Karpas-422 (cell line): Measurements from ENCODE around the gene LRRC23. TPM values are rescaled to one million over a fixed set of nuclear protein-coding genes. Genes with fewer than 3 reads are reported as not detected.

Experiments used
- DNase-seq: peaks from one replicate; pipeline ENCODE4 v3.0.0-alpha.2; 2015
- H2AFZ ChIP-seq: fragments of 200-600 bp; sonication (generic); 2 replicates; pipeline ENCODE4 v1.6.1; 2014; ENCODE audit warnings: antibody characterized with exemption, low read length, mixed read lengths
- H3K27ac ChIP-seq: fragments of 200-600 bp; sonication (generic); 2 replicates; pipeline ENCODE4 v1.5.1; 2014; ENCODE audit warnings: mild to moderate bottlenecking, low read length, moderate library complexity
- H3K27me3 ChIP-seq: fragments of 200-600 bp; sonication (generic); 2 replicates; pipeline ENCODE4 v1.6.1; 2014; ENCODE audit warnings: low read length, mixed read lengths
- H3K36me3 ChIP-seq: fragments of 200-600 bp; sonication (generic); 2 replicates; pipeline ENCODE4 v1.6.1; 2014; ENCODE audit warnings: low read length, mixed read lengths; ENCODE audit not compliant: insufficient read depth
- H3K4me1 ChIP-seq: fragments of 200-600 bp; sonication (generic); 2 replicates; pipeline ENCODE4 v1.6.1; 2014; ENCODE audit warnings: mild to moderate bottlenecking, low read length, mixed read lengths
- H3K4me2 ChIP-seq: fragments of 200-600 bp; sonication (generic); 2 replicates; pipeline ENCODE4 v1.6.1; 2014; ENCODE audit warnings: low read length, low read depth, mild to moderate bottlenecking; ENCODE audit not compliant: poor library complexity, severe bottlenecking
- H3K4me3 ChIP-seq: fragments of 200-600 bp; sonication (generic); 2 replicates; pipeline ENCODE4 v1.5.1; 2014; ENCODE audit warnings: mild to moderate bottlenecking, antibody characterized with exemption, low read length, mixed read lengths
- H3K79me2 ChIP-seq: fragments of 200-600 bp; sonication (generic); 2 replicates; pipeline ENCODE4 v1.6.1; 2014; ENCODE audit warnings: mild to moderate bottlenecking, low read length, mixed read lengths
- H3K9ac ChIP-seq: fragments of 200-600 bp; sonication (generic); 2 replicates; pipeline ENCODE4 v1.6.0; 2014; ENCODE audit warnings: low read length
- H3K9me2 ChIP-seq: fragments of 200-600 bp; sonication (generic), shearing (Covaris generic); replicated peaks from 2 replicates; pipeline ENCODE4 v1.6.0; 2014; ENCODE audit warnings: mild to moderate bottlenecking, low read length, moderate library complexity; ENCODE audit not compliant: insufficient read depth
- H3K9me3 ChIP-seq: fragments of 300-700, 200-600 bp; sonication (generic); 2 replicates; pipeline ENCODE4 v1.6.1; 2014; ENCODE audit warnings: low read length, mixed read lengths
- H4K20me1 ChIP-seq: fragments of 200-600 bp; sonication (generic); 2 replicates; pipeline ENCODE4 v1.6.1; 2014; ENCODE audit warnings: mild to moderate bottlenecking, antibody characterized with exemption, low read length, low read depth; ENCODE audit not compliant: insufficient read depth
- total RNA-seq: library from RNA; depleted of rRNA; stranded (reverse); fragments of >200 nt; shearing (Covaris generic); gene quantifications from 2 replicates; pipeline ENCODE4 v1.2.3, GENCODE V29; 2014; ENCODE audit warnings: low replicate concordance

LRRC23 gene
- total RNA-seq, 1 experiment from 2014 or later, result 9.7 TPM

DNA sequence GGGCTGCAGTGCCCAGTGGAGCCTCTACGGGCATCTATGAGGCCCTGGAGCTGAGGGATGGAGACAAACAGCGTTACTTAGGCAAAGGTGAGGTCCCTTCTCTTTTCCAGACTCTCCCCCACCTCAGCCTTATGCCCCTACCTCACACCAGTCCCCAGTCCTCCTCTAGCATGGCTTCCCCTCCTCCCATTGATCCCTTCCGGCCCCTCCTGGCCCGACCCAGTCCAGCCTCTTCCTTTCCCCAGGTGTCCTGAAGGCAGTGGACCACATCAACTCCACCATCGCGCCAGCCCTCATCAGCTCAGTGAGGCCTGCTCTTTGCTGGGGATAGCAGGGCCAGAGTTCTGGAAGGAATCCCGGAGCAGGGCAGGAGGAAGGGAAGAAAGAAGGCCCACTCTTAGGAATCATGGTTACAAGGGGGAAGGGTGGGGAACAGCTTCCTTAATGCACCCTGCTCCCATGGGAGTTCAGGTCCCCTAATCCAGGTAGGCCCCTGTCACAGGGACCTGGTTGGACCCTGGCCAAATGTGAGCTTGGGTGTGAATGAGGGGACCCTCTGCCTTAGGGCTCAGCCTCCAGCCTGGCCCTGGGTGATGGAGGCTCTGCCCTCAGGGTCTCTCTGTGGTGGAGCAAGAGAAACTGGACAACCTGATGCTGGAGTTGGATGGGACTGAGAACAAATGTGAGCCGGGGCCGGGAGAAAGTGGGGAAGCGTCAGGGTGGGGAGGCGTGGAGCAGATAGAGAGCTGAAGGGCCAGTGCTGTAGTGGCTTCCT, 12.0 kb downstream of the LRRC23 start:
- Histone ChIP-seq H3K27ac (no peak overlapping the region), H3K4me2 (no peak overlapping the region)
- peak; percentile 33 for DNase-seq

DNA sequence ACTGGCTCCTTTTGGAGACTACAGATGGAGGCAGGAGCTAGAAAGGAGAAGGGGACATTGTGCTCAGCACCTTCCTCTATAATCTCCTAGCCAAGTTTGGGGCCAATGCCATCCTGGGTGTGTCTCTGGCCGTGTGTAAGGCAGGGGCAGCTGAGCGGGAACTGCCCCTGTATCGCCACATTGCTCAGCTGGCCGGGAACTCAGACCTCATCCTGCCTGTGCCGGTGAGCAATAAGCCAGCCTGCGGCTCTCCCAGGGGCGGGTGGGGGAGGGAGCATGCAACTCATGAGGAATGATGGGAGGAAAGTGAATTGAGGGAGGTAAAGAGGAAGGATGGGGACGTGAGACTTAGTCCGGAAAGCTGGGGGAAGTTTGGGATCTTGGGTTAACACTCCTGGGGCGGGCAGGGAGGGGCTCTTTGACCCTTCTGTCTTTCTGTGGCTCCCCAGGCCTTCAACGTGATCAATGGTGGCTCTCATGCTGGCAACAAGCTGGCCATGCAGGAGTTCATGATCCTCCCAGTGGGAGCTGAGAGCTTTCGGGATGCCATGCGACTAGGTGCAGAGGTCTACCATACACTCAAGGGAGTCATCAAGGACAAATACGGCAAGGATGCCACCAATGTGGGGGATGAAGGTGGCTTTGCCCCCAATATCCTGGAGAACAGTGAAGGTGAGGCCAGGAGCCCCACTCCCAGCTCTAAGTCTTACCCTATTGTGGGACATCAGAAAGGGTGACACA, 13.0 kb downstream of the LRRC23 start:
- H3K4me1 ChIP-seq, result peaks cover 43% of the 10 kb centered on the region
- no peak overlapping the region for H2AFZ ChIP-seq
- H3K4me2 ChIP-seq, result no peak overlapping the region
- 0 out of 2 replicates have a peak, but pooled peaks cover 5% of the 10 kb centered on the region for H3K79me2 ChIP-seq
- DNase-seq, result peak; percentile 32
- H3K27ac ChIP-seq, result no peak overlapping the region
- no peak overlapping the region for H3K4me3 ChIP-seq
- no peaks in the 10 kb centered on the region for H4K20me1 ChIP-seq
- no peaks in the 10 kb centered on the region; the same call in 1 of the 2 replicates for H3K36me3 ChIP-seq
- no peaks in the 10 kb centered on the region for H3K9me3 ChIP-seq
- no peaks in the 10 kb centered on the region for H3K9me2 ChIP-seq
- H3K9ac ChIP-seq, result no peak overlapping the region
- H3K27me3 ChIP-seq, result no peaks in the 10 kb centered on the region

More for the DNA sequence above, 12.0 kb downstream of the LRRC23 start:
- Histone ChIP-seq H3K27me3 (no peaks in the 10 kb centered on the region), H3K4me1 (peaks cover 33% of the 10 kb centered on the region), H3K4me3 (no peak overlapping the region), H3K36me3 (no peaks in the 10 kb centered on the region; the same call in 1 of the 2 replicates), H2AFZ (no peak overlapping the region), H3K9me2 (no peaks in the 10 kb centered on the region), H3K9me3 (no peaks in the 10 kb centered on the region), H3K79me2 (0 out of 2 replicates have a peak, but pooled peaks cover 5% of the 10 kb centered on the region), H4K20me1 (no peaks in the 10 kb centered on the region), H3K9ac (no peak overlapping the region)

DNA sequence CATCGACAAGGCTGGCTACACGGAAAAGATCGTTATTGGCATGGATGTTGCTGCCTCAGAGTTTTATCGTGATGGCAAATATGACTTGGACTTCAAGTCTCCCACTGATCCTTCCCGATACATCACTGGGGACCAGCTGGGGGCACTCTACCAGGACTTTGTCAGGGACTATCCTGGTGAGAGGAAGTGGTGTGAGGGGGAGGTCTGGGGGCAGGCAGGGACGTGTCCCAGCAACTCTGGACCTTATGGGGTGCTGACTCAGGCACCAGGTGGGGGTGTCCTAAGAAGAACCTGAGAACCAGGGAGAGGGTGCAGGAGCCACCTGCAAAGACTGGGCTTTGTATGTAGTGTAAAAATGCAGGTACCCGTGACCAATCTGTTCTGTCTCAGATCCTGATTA, 15.0 kb downstream of the LRRC23 start:
- Histone ChIP-seq H3K9ac (no peak overlapping the region), H3K4me2 (no peak overlapping the region), H3K4me1 (peaks cover 54% of the 10 kb centered on the region), H3K79me2 (0 out of 2 replicates have a peak, but pooled peaks cover 5% of the 10 kb centered on the region), H2AFZ (no peak overlapping the region), H3K4me3 (no peak overlapping the region), H4K20me1 (no peaks in the 10 kb centered on the region), H3K36me3 (no peaks in the 10 kb centered on the region; the same call in 1 of the 2 replicates), H3K27ac (no peak overlapping the region), H3K9me3 (no peaks in the 10 kb centered on the region), H3K9me2 (no peaks in the 10 kb centered on the region), H3K27me3 (no peaks in the 10 kb centered on the region)
- peak; percentile 41 for DNase-seq

DNA sequence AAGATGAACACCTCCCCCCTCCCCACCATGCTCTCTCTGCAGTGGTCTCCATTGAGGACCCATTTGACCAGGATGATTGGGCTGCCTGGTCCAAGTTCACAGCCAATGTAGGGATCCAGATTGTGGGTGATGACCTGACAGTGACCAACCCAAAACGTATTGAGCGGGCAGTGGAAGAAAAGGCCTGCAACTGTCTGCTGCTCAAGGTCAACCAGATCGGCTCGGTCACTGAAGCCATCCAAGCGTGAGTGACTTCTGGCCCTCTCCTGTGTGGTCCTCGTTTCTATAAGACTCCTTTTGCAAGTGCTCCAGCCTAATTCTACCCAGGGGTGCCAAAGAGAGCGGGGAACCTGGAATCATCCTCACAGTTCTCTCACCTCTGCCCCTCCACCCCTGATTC, 16.9 kb downstream of the LRRC23 start:
- H3K36me3 ChIP-seq, result no peaks in the 10 kb centered on the region; the same call in 1 of the 2 replicates
- no peaks in the 10 kb centered on the region for H3K9me3 ChIP-seq
- peaks cover 59% of the 10 kb centered on the region for H3K4me1 ChIP-seq
- no peaks in the 10 kb centered on the region for H3K27me3 ChIP-seq
- no peaks in the 10 kb centered on the region for H3K9me2 ChIP-seq
- peak overlapping the region; percentile 81; the same call in 1 of the 2 replicates for H3K27ac ChIP-seq
- DNase-seq, result no peak
- H3K4me2 ChIP-seq, result peak overlapping the region; percentile 65
- no peaks in the 10 kb centered on the region for H4K20me1 ChIP-seq
- no peak overlapping the region for H3K4me3 ChIP-seq
- no peaks in the 10 kb centered on the region for H3K79me2 ChIP-seq
- H2AFZ ChIP-seq, result no peak overlapping the region
- H3K9ac ChIP-seq, result no peak overlapping the region

DNA sequence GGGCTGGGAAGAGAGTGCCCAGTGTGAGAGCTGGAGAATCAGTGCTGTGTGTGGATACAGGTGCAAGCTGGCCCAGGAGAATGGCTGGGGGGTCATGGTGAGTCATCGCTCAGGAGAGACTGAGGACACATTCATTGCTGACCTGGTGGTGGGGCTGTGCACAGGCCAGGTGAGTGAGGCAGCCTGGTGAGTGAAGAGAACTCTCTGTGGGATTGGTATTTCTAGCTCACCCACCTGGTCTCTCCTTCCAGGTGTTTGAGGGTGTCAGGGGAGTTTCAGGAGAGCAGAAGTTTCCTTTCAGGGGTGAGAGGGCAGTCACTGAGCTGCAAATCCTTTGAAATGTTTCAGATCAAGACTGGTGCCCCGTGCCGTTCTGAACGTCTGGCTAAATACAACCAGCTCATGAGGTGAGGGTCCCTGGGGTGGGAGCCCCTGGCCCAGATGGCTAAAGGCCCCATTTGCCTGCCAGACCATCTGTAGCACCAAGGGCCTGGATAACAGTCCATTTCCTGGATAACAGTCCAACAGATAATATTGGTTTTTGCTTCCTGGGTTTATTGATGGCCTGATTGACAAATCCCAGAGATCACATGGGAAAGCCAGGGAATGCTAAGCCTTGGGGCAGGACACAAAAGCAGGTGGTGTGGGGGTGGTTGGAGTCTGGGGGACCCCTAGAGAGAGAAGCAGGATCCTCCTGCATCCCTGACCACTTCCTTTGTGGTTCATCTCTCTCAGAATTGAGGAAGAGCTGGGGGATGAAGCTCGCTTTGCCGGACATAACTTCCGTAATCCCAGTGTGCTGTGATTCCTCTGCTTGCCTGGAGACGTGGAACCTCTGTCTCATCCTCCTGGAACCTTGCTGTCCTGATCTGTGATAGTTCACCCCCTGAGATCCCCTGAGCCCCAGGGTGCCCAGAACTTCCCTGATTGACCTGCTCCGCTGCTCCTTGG, 17.6 kb downstream of the LRRC23 start:
- peak overlapping the region; percentile 65 for H3K4me2 ChIP-seq
- DNase-seq, result peak; percentile 80
- H4K20me1 ChIP-seq, result no peaks in the 10 kb centered on the region
- peaks cover 64% of the 10 kb centered on the region for H3K4me1 ChIP-seq
- no peaks in the 10 kb centered on the region for H3K9me2 ChIP-seq
- peaks cover 6% of the 10 kb centered on the region; the same call in 1 of the 2 replicates for H3K79me2 ChIP-seq
- no peaks in the 10 kb centered on the region for H3K36me3 ChIP-seq
- peak overlapping the region; percentile 15; the same call in 1 of the 2 replicates for H3K4me3 ChIP-seq
- no peaks in the 10 kb centered on the region for H3K9me3 ChIP-seq
- H2AFZ ChIP-seq, result no peak overlapping the region; the same call in 1 of the 2 replicates
- no peaks in the 10 kb centered on the region for H3K27me3 ChIP-seq
- H3K27ac ChIP-seq, result peak overlapping the region; percentile 81
- H3K9ac ChIP-seq, result peak overlapping the region; percentile 51

DNA sequence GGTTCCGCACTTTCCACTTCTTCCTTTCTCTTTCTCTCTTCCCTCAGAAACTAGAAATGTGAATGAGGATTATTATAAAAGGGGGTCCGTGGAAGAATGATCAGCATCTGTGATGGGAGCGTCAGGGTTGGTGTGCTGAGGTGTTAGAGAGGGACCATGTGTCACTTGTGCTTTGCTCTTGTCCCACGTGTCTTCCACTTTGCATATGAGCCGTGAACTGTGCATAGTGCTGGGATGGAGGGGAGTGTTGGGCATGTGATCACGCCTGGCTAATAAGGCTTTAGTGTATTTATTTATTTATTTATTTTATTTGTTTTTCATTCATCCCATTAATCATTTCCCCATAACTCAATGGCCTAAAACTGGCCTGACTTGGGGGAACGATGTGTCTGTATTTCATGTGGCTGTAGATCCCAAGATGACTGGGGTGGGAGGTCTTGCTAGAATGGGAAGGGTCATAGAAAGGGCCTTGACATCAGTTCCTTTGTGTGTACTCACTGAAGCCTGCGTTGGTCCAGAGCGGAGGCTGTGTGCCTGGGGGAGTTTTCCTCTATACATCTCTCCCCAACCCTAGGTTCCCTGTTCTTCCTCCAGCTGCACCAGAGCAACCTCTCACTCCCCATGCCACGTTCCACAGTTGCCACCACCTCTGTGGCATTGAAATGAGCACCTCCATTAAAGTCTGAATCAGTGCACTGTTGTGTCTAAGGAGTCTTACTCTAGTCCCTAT, 18.5 kb downstream of the LRRC23 start:
- Histone ChIP-seq H3K4me1 (peaks cover 64% of the 10 kb centered on the region), H3K9me3 (no peaks in the 10 kb centered on the region), H3K9ac (peak overlapping the region; percentile 51), H3K27me3 (no peaks in the 10 kb centered on the region), H4K20me1 (no peaks in the 10 kb centered on the region), H3K4me3 (peak overlapping the region; percentile 15; the same call in 1 of the 2 replicates), H3K27ac (peak overlapping the region; percentile 81), H3K4me2 (peak overlapping the region; percentile 65), H3K36me3 (no peaks in the 10 kb centered on the region), H3K79me2 (peaks cover 10% of the 10 kb centered on the region; the same call in 1 of the 2 replicates), H3K9me2 (no peaks in the 10 kb centered on the region), H2AFZ (no peak overlapping the region; the same call in 1 of the 2 replicates)
- DNase-seq, result peak; percentile 73

DNA sequence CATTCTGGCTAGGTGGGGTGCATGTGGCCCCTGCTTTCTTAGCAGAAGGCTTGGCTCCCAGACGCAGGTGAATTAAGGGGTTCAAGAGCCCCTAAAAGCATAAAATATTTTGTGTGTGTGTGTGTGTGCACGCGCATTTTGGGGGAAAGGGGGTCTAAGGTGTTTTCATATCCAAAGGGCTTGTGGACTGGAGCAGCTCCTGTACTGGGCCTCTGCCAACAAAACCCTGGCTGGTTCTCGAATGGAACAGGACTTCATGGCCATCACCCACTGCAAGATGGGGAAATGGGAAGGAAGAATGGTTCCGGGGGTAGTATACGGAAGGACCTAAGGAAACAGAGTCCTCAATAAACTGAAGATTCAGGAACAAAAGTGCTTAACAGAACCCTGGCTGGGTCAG, 19.2 kb downstream of the LRRC23 start:
- Histone ChIP-seq H3K9me2 (no peaks in the 10 kb centered on the region), H3K27ac (peak overlapping the region; percentile 81), H3K9me3 (no peaks in the 10 kb centered on the region), H3K4me1 (peaks cover 65% of the 10 kb centered on the region), H3K27me3 (no peaks in the 10 kb centered on the region), H2AFZ (no peak overlapping the region), H3K79me2 (peaks cover 16% of the 10 kb centered on the region), H3K9ac (peak overlapping the region; percentile 32; the same call in 1 of the 2 replicates), H4K20me1 (no peaks in the 10 kb centered on the region), H3K4me2 (peak overlapping the region; percentile 65), H3K4me3 (no peak overlapping the region), H3K36me3 (no peaks in the 10 kb centered on the region)
- DNase-seq, result no peak
